GM12891 (cell line): ENCODE measurements around the gene CHMP4A.

ENCODE experiments used
- POLR2AphosphoS5 ChIP-seq: IDR thresholded peaks from 2 replicates; pipeline ENCODE4 v1.6.1; 2011; ENCODE audit warnings: low read depth, low read length, control low read depth
- POU2F2 ChIP-seq: IDR thresholded peaks from 2 replicates; pipeline ENCODE4 v1.6.1; 2011; ENCODE audit warnings: low read depth, mild to moderate bottlenecking, control low read depth, low read length, moderate library complexity

DNA sequence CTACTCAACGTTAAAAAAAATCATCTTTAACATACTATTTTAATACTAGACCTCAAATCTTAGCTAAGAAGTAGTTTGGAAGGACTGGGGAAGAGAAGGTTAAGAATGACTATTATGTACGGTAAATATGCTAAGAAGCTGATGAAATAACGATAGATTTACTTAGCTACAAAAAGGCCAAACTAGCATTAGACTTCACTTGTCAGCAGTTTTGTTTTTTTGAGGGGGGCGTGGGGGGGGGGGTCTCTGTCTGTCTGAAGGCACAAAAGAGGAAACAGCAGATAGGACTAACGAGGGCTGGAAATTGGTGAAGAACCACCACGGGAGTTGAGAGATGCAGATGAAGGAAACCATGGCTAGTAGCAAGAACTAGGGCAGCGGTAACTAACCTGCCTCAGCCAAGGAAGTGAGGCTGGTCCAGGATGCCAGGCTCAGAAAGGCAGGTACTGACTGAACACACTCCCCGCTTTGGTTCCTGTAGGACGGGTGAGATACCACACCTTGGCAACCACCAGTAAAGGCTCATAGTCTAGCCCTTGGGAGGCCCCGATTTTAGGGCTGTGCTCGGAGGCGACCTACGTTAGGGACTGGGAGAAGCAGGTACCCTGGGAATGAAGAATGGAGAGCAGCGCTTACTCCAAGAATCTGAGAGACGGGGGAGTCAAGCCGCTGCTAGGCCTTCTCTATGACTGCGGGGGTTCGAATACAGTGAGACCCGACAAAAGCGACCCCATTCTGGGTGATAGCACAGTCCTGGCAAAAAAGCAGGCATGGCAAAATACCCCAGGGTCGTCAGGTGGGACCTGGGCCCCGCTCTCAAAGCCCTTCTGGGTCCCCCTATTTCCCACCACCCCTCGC is 18.2 kb upstream of the CHMP4A start:
- TF ChIP-seq POU2F2 (no peak), POLR2AphosphoS5 (no peak)
